Activated B cell treated with CpG ODN at 0.5 μM for 24 hours (primary cell): ENCODE data around the gene CD48. TPM values are rescaled to one million over a fixed set of nuclear protein-coding genes. Genes with fewer than 3 reads are reported as not detected.
A peak's percentile ranks its signal among the peaks of the same experiment; 100 is the strongest.

Source experiments
- ATAC-seq: fragments of 200-7000 bp; cut with Tn5 transposase; one replicate; pipeline ENCODE4 v1.10.0; 2021; ENCODE audit warnings: low read depth, mild to moderate bottlenecking, moderate library complexity
- CTCF ChIA-PET: fragments of 350-600 bp; sonication (Branson Sonifier 250); formaldehyde crosslinking; loops from one replicate; lab custom pipeline; 2021; ENCODE audit warnings: antibody characterized with exemption; lab: Charles Lee
- POLR2A ChIA-PET: fragments of 350-600 bp; sonication (Branson Sonifier 250); formaldehyde crosslinking; loops from one replicate; lab custom pipeline; 2021; ENCODE audit warnings: antibody characterized with exemption; lab: Charles Lee
- DNase-seq: peaks from one replicate; pipeline ENCODE4 v3.0.0; 2022
- H3K27ac Mint-ChIP-seq: one replicate; pipeline ENCODE4 v1.8.0; 2020; ENCODE audit warnings: mixed read lengths
- H3K27me3 Mint-ChIP-seq: one replicate; pipeline ENCODE4 v1.8.0; 2021; ENCODE audit warnings: mixed read lengths
- H3K36me3 Mint-ChIP-seq: one replicate; pipeline ENCODE4 v1.8.0; 2021; ENCODE audit warnings: low read depth, mixed read lengths
- H3K4me1 Mint-ChIP-seq: one replicate; pipeline ENCODE4 v1.8.0; 2021; ENCODE audit warnings: mixed read lengths
- H3K4me3 Mint-ChIP-seq: one replicate; pipeline ENCODE4 v1.8.0; 2020; ENCODE audit warnings: mild to moderate bottlenecking, mixed read lengths
- H3K9me3 Mint-ChIP-seq: one replicate; pipeline ENCODE4 v1.8.0; 2020; ENCODE audit warnings: mixed read lengths
- intact Hi-C: fragments of 100-400 bp; cut with micrococcal nuclease; formaldehyde crosslinking; loops from one replicate; pipeline ENCODE4 v1.15.1; 2024
- total RNA-seq: library from RNA; stranded (reverse); gene quantifications from 2 replicates; pipeline ENCODE4 v1.2.3, GENCODE V29; 2022
- TF ChIP-seq, protein P1 (sequence below): fragments of 200-600 bp; IDR thresholded peaks from one replicate; pipeline ENCODE4 v1.8.0; 2022; ENCODE audit warnings: antibody characterized with exemption, mild to moderate bottlenecking

CD48 gene, protein sequence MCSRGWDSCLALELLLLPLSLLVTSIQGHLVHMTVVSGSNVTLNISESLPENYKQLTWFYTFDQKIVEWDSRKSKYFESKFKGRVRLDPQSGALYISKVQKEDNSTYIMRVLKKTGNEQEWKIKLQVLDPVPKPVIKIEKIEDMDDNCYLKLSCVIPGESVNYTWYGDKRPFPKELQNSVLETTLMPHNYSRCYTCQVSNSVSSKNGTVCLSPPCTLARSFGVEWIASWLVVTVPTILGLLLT
- total RNA-seq: 200 and 202 TPM in 2 replicates

DNA sequence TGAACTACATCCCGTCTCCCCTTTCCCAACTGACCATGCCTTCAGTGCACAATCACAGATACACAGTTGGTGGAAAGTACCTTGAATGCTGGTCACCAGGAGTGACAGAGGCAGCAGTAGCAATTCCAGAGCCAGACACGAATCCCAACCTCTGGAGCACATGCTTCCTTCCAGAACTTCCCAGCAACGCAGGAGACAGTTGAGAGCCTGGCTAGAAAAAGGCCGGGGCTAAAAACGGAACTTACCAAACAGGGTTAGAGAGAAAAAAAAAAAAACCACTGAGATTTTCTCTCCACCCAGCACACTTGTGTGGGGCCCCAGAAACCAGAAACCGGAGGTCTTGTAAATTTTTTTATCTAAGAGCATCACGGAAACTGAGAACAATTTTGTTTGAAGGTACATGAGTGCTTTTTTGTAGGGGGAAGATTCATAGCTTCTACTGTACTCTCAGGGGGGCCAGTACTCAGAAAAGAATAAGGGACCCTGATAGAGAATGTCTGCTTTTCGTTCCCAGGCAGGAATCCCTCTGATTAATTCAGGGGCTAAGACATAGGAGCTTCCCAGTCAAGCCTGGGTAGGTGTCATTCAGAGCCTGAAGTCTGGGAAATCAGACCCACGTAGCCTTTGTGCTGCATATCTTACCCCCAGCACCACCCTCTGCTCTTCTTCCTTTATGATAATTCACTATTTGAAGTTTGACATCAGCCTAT lies at the start of gene CD48:
Gene CD48 (minus strand): TSS at position 221 of the 710 bp plus-strand sequence. CDS start 59 bp downstream, at position 162.
- peaks cover 11% of the 10 kb centered on the region for H3K36me3 Mint-ChIP-seq
- no peak for DNase-seq
- no peak within 1 kb of the TSS for H3K4me3 Mint-ChIP-seq
- ATAC-seq: peak; percentile 58
- H3K27ac Mint-ChIP-seq: no peak within 1 kb of the TSS
- ChIA-PET CTCF (interaction anchor here (0.6 to 5.8 kb wide), 5 partner anchors 11 to 240 kb away, joined by 3 to 46 read pairs (median 5); no protein-coding TSS in a partner anchor), POLR2A (interaction anchor here (0.6 to 3.1 kb wide), 22 partner anchors 7 to 991 kb away, joined by 3 to 15 read pairs (median 4); partner anchors contain the start of genes LY9, SLAMF1, SLAMF7 and USF1)
- H3K9me3 Mint-ChIP-seq: no peaks in the 10 kb centered on the region
- peaks cover 32% of the 10 kb centered on the region for H3K4me1 Mint-ChIP-seq
- TF ChIP-seq, protein P1, sequence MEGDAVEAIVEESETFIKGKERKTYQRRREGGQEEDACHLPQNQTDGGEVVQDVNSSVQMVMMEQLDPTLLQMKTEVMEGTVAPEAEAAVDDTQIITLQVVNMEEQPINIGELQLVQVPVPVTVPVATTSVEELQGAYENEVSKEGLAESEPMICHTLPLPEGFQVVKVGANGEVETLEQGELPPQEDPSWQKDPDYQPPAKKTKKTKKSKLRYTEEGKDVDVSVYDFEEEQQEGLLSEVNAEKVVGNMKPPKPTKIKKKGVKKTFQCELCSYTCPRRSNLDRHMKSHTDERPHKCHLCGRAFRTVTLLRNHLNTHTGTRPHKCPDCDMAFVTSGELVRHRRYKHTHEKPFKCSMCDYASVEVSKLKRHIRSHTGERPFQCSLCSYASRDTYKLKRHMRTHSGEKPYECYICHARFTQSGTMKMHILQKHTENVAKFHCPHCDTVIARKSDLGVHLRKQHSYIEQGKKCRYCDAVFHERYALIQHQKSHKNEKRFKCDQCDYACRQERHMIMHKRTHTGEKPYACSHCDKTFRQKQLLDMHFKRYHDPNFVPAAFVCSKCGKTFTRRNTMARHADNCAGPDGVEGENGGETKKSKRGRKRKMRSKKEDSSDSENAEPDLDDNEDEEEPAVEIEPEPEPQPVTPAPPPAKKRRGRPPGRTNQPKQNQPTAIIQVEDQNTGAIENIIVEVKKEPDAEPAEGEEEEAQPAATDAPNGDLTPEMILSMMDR: no peak
- intact Hi-C loops: loop anchor here (1.0 to 10.0 kb wide), 6 partner anchors 15 to 683 kb away; partner anchors contain the start of genes KLHDC9 and SLAMF7
- H3K27me3 Mint-ChIP-seq: no peaks in the 10 kb centered on the region

DNA sequence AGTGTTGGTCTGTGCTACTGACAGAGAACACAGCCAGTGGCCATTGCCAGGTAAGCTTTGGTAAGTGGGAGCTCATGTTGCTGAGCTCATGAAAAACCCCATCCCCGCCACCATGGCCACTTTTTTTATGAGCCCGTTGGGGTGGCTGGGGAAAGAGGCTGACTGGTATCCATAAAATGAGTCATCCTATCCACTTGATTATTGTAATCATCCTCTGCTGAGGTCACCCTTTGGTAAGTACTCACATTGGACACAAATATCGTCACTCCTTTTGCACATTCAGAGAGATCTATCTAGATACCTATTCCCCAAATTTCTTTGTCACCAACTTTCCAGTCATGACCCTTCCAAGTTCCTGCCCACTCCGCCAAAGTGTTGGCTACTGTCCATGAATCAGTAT lies 49.4 kb upstream of the CD48 start:
- ChIA-PET CTCF (no interaction called here), POLR2A (no interaction called here)
- H3K27me3 Mint-ChIP-seq: no peaks in the 10 kb centered on the region
- H3K4me1 Mint-ChIP-seq: peaks cover 2% of the 10 kb centered on the region
- ATAC-seq (no peak), DNase-seq (no peak)
- no peak overlapping the region for H3K4me3 Mint-ChIP-seq
- TF ChIP-seq, protein P1: no peak
- no peaks in the 10 kb centered on the region for H3K9me3 Mint-ChIP-seq
- peaks cover 2% of the 10 kb centered on the region for H3K36me3 Mint-ChIP-seq
- no peak overlapping the region for H3K27ac Mint-ChIP-seq
- intact Hi-C loops: no loop called here

DNA sequence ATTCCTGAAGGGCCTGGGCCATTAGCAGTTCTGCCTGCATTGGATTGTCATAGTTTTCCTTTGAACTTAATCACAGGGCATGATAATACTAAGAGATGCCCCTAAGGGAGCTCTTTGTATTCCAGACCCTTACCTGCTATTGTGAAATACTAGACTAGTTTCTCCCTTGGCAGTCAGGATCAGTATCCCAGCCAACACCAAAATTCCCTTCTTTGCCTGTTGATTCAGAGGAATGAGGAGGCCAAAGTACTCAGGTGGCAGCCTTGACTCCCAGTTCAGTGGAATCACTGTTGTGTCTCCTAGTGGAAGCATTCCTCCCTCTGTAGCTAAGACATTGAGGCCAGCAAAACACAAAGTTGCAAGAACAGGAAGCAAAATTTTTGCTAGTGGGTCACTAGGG lies 48.1 kb upstream of the CD48 start:
- Mint-ChIP-seq H3K27me3 (no peaks in the 10 kb centered on the region), H3K4me1 (peaks cover 4% of the 10 kb centered on the region), H3K36me3 (peaks cover 2% of the 10 kb centered on the region), H3K9me3 (no peaks in the 10 kb centered on the region), H3K4me3 (no peak overlapping the region), H3K27ac (no peak overlapping the region)
- no peak for DNase-seq
- CTCF ChIA-PET: interaction anchor here (1.1 kb wide), 1 partner anchor 52 kb away, joined by 3 read pairs; no protein-coding TSS in a partner anchor
- intact Hi-C loops: loop anchor here (2.0 kb wide), 1 partner anchor 19 kb away; no protein-coding TSS in a partner anchor
- ATAC-seq: no peak
- POLR2A ChIA-PET: interaction anchor here (0.6 kb wide), 1 partner anchor 19 kb away, joined by 3 read pairs; no protein-coding TSS in a partner anchor
- TF ChIP-seq, protein P1: no peak

DNA sequence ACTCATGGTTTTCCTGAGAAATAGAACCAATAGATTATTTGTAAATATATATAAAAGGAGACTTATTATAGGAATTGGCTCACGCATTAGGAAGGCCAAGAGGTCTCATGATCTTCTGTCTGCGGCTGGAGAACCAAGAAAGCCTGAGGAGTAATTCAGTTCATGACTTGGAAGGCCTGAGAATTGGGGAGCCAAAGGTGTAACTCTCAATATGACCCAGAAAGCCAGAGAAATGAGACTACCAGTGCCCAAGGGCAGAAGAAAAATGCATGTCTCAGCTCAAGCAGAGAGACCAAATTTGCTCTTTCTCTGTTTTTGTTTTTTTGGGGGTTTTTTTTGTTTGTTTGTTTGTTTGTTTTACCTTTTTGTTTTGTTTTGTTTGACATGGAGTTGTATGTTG lies 46.9 kb upstream of the CD48 start:
- ChIA-PET CTCF (no interaction called here), POLR2A (no interaction called here)
- Mint-ChIP-seq H3K4me3 (no peak overlapping the region), H3K27me3 (no peaks in the 10 kb centered on the region), H3K4me1 (peaks cover 4% of the 10 kb centered on the region), H3K27ac (no peak overlapping the region), H3K36me3 (peaks cover 11% of the 10 kb centered on the region), H3K9me3 (no peaks in the 10 kb centered on the region)
- TF ChIP-seq, protein P1: no peak
- DNase-seq (no peak), ATAC-seq (no peak)
- intact Hi-C loops: loop anchor here (2.0 kb wide), 1 partner anchor 18 kb away; no protein-coding TSS in a partner anchor

DNA sequence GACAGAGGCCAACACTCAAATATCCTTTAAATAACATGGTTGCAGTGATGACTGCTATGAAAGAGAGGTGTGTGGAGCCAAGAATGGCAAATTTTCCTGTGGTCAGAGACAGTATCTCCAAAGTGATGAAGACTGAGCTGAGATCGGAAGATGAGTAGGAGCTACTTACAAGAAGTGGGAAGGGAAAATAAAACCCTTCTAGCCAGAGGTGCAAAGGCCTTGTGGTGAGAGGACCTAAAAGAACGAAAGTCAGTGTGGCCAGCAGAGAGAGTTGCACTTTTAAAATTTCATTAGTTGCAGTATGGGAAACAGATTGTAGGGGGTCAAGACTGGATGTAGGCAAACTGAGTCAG lies 45.2 kb upstream of the CD48 start:
- H3K36me3 Mint-ChIP-seq: peaks cover 28% of the 10 kb centered on the region
- TF ChIP-seq, protein P1: no peak
- DNase-seq (no peak), ATAC-seq (no peak)
- intact Hi-C loops: no loop called here
- H3K4me3 Mint-ChIP-seq: no peak overlapping the region
- CTCF ChIA-PET: interaction anchor here (1.0 kb wide), 2 partner anchors 12 to 30 kb away, joined by 3 read pairs; no protein-coding TSS in a partner anchor
- H3K4me1 Mint-ChIP-seq: peaks cover 20% of the 10 kb centered on the region
- no peaks in the 10 kb centered on the region for H3K27me3 Mint-ChIP-seq
- H3K27ac Mint-ChIP-seq: no peak overlapping the region
- no peaks in the 10 kb centered on the region for H3K9me3 Mint-ChIP-seq
- POLR2A ChIA-PET: interaction anchor here (0.5 to 0.8 kb wide), 2 partner anchors 16 to 313 kb away, joined by 3 to 10 read pairs; no protein-coding TSS in a partner anchor
